Lung (tissue), 12 donors: ENCODE results near the gene PMEPA1. TPM values are rescaled to one million over a fixed set of nuclear protein-coding genes. Genes with fewer than 3 reads are reported as not detected.
A peak's percentile ranks its signal among the peaks of the same experiment; 100 is the strongest.

ENCODE experiments used
- ATAC-seq: fragments of 200-7000 bp; cut with Tn5 transposase; one replicate; pipeline ENCODE4 v1.9.1; 2020; ENCODE audit warnings: moderate number of reproducible peaks; ENCODE audit not compliant: insufficient read depth, low FRiP score
- DNase-seq, 3 donors: peaks; one replicate each; pipeline ENCODE4 v3.0.0-alpha.2; 2013 to 2017
- H3K27ac ChIP-seq, 2 donors: one replicate each; pipeline ENCODE4 v1.5.1; 2013; ENCODE audit warnings: mild to moderate bottlenecking in 2 of 2, moderate library complexity in 2 of 2, control low read depth in 1 of 2, inconsistent platforms in 1 of 2, low read depth in 1 of 2, low read length in 1 of 2
- H3K27me3 ChIP-seq, 3 donors: one replicate each; pipeline ENCODE4 v1.5.1; 2013; ENCODE audit warnings: low read length in 2 of 3; ENCODE audit not compliant: control insufficient read depth in 3 of 3, insufficient read depth in 3 of 3
- H3K36me3 ChIP-seq, 4 donors: one replicate each; pipeline ENCODE4 v1.5.1; 2013; ENCODE audit warnings: low read length in 4 of 4, mild to moderate bottlenecking in 1 of 4, moderate library complexity in 1 of 4; ENCODE audit not compliant: control insufficient read depth in 4 of 4, insufficient read depth in 4 of 4
- H3K4me1 ChIP-seq, 5 donors: one replicate each; pipeline ENCODE4 v1.5.1; 2013; ENCODE audit warnings: low read length in 5 of 5, mild to moderate bottlenecking in 2 of 5, moderate library complexity in 1 of 5; ENCODE audit not compliant: control insufficient read depth in 5 of 5, insufficient read depth in 5 of 5
- H3K4me3 ChIP-seq: one replicate; pipeline ENCODE4 v1.5.1; 2013; ENCODE audit warnings: mild to moderate bottlenecking, control low read depth, moderate library complexity
- H3K9ac ChIP-seq, 2 donors: one replicate each; pipeline ENCODE4 v1.5.1; 2013; ENCODE audit warnings: low read length in 2 of 2, control low read depth in 1 of 2; ENCODE audit not compliant: insufficient read depth in 1 of 2
- H3K9me3 ChIP-seq, 4 donors: one replicate each; pipeline ENCODE4 v1.5.1; 2013; ENCODE audit warnings: low read length in 3 of 4, mild to moderate bottlenecking in 1 of 4, moderate library complexity in 1 of 4; ENCODE audit not compliant: control insufficient read depth in 4 of 4, insufficient read depth in 3 of 4
- WGBS, 2 donors: extraction: QIAGEN DNeasy Blood & Tissue Kit; methylation state at CpG; one replicate each; pipeline ENCODE4 v1.1.7; 2013; 5-methylcytosine and 5-hydroxymethylcytosine counted together
- polyA plus RNA-seq, 2 donors: library from polyadenylated mRNA; stranded (reverse); fragments of 200-250 nt; gene quantifications; one replicate each; pipeline ENCODE4 v1.2.1, GENCODE V29; 2013
- total RNA-seq, 2 donors: library from RNA; depleted of rRNA in 1 of 2; stranded (reverse); fragments of >200 nt in 1 of 2; gene quantifications; one replicate each; pipeline ENCODE4 v1.2.1, GENCODE V29; 2014 to 2021
- TF ChIP-seq, protein P1 (sequence below): IDR thresholded peaks from 2 replicates; pipeline ENCODE4 v1.5.1; 2012; ENCODE audit warnings: mild to moderate bottlenecking; ENCODE audit errors: control extremely low read depth, extremely low read depth
- donor health status: control.
- donor health status: control.
- donor health status: Bipolar disorder and iron deficiency.
- donor health status: healthy.
- donor health status: DM: yes; HTN: yes; CAD: no.

The PMEPA1 gene
- total and polyA plus RNA-seq, 4 donors = 10.0 to 44.0 (median 23.9) TPM

DNA sequence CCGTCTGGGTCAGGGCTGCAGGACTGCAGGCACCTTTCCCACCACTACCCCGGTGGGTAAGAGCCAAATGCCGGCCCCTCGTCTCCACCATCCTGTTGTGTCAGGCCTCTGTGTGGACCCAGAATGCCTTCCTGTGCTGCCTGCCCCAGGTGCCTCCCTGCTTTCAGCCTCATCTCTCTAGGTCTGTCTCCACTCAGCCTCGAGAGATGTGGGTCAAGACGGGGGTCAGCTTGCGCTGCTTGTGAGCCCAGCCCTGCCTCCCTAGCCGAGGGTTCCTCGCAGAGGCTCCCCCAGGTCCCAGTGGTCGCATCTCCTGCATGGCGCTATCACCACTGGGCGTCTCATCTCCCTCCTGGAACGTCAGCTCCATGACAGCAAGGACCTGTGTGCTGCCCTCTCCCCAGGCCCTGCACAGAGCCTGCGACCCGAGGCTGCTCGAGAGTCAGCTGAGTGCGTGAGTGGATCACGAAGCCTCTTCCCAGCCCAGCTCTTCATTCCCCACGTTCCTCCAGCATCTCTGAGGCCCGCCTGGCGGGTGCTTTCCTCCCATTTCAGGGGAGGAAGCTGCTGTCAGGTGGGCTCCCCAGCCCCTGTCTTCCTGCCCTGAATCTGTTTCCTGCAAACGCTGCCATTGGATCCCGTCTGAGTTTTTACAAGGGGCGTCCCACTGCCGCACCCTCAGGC lies 50.8 kb downstream of the PMEPA1 start:
- WGBS, 2 donors = 82 to 88% methylated on average over 25 of the region's 25 CpGs
- H3K9ac ChIP-seq = no peak overlapping the region

DNA sequence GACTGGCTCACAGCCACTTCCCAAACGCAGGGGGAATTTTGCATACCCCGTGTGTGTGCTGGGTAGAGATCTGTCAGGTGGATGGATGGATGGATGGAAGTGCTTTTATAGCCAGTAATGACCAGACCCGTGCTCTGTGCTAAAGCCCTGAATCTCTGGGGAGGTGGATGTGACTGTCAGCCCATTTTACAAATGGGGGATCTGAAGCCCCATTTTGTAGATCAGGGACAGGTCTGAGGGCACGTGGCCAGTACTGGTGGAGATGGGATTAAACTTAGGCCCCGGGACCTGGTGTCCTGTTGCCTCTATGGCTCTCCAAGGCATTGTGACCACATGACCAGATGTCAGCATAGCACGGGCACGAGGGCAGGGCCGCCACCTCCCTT lies 51.4 kb downstream of the PMEPA1 start:
- H3K36me3 ChIP-seq = peaks cover 3 to 28% (median 16%) of the 10 kb centered on the region in 4 donors
- peaks cover 0 to 21% (median 6%) of the 10 kb centered on the region in 5 donors for H3K4me1 ChIP-seq
- ATAC-seq (no peak), DNase-seq (no peak)
- no peaks in the 10 kb centered on the region for H3K9me3 ChIP-seq
- H3K4me3 ChIP-seq = no peak overlapping the region
- H3K27me3 ChIP-seq = no peaks in the 10 kb centered on the region
- H3K9ac ChIP-seq = no peak overlapping the region
- H3K27ac ChIP-seq = no peak overlapping the region
- WGBS, 2 donors = 86 to 88% methylated on average over 8 of the region's 8 CpGs
- TF ChIP-seq, protein P1, sequence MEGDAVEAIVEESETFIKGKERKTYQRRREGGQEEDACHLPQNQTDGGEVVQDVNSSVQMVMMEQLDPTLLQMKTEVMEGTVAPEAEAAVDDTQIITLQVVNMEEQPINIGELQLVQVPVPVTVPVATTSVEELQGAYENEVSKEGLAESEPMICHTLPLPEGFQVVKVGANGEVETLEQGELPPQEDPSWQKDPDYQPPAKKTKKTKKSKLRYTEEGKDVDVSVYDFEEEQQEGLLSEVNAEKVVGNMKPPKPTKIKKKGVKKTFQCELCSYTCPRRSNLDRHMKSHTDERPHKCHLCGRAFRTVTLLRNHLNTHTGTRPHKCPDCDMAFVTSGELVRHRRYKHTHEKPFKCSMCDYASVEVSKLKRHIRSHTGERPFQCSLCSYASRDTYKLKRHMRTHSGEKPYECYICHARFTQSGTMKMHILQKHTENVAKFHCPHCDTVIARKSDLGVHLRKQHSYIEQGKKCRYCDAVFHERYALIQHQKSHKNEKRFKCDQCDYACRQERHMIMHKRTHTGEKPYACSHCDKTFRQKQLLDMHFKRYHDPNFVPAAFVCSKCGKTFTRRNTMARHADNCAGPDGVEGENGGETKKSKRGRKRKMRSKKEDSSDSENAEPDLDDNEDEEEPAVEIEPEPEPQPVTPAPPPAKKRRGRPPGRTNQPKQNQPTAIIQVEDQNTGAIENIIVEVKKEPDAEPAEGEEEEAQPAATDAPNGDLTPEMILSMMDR = no peak

More for the DNA sequence above, 50.8 kb downstream of the PMEPA1 start:
- Histone ChIP-seq H3K27ac (no peak overlapping the region), H3K27me3 (no peaks in the 10 kb centered on the region), H3K4me1 (peaks cover 0 to 21% (median 6%) of the 10 kb centered on the region in 5 donors), H3K4me3 (no peak overlapping the region), H3K36me3 (peaks cover 3 to 28% (median 16%) of the 10 kb centered on the region in 4 donors), H3K9me3 (no peaks in the 10 kb centered on the region)
- DNase-seq = no peak
- no peak for ATAC-seq
- TF ChIP-seq, protein P1 = no peak

DNA sequence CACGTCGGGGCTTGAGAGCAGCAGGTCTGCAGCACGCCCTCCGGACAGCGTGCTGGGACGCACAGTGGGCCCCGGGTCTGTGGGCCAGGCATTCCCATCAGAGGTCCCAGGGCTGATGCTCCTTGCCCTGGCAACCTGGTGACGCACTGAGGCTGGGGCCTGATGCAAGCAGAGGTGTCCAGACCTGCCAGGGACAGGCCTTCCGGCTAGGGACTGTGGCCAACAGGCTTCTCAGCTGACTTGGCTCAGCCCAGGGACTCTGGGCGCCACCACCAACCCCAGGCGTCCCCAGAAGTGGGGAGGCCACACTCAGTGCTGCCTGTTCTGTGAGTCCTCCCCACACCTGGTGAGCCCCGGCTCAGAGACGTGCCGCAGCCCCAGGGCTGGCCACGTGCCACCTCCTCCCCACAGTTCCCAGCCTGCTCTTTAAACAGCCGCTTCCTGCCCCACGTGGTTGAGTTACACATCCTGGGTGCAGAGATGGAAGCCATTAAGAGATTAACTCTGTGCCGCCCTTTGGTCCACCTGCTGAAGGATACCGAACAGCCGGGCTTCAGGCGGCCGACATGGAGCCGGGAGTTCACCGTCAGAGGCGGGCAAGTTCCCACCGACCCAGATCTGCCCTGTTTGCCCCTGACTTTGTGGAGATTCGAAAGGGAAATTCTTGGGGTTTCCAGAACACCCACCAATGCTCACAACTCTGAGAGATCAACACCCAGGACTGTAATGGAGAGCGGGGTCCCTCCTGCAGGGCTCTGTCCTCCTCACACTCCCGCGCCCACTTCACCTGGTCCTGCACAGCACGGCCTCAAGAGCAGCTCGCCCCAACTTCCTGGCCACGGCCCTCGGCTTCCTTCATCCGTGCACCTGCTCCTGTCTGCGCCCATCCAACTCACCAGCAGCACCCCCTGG lies 52.0 kb downstream of the PMEPA1 start:
- no peaks in the 10 kb centered on the region for H3K27me3 ChIP-seq
- no peak overlapping the region for H3K27ac ChIP-seq
- no peak overlapping the region for H3K4me3 ChIP-seq
- TF ChIP-seq, protein P1 = no peak
- no peaks in the 10 kb centered on the region for H3K9me3 ChIP-seq
- 74 to 77% methylated on average over 35 to 36 of the region's 36 CpGs for WGBS, 2 donors
- peaks cover 3 to 30% (median 16%) of the 10 kb centered on the region in 4 donors for H3K36me3 ChIP-seq
- H3K9ac ChIP-seq = no peak overlapping the region
- DNase-seq (no peak), ATAC-seq (peak; percentile 36)
- H3K4me1 ChIP-seq = peaks cover 0 to 17% (median 2%) of the 10 kb centered on the region in 5 donors
